Measurements from ENCODE around the gene EPHB1. TPM values are rescaled to one million over a fixed set of nuclear protein-coding genes. Genes with fewer than 3 reads are reported as not detected.
"Not testable (repeated sequence)": the region's sequence is repeated elsewhere in the genome, so short reads cannot be mapped to it uniquely, and the experiment has no call there.

The EPHB1 gene
- total RNA-seq, 1 experiment from 2014 or later = 0.11 TPM

DNA sequence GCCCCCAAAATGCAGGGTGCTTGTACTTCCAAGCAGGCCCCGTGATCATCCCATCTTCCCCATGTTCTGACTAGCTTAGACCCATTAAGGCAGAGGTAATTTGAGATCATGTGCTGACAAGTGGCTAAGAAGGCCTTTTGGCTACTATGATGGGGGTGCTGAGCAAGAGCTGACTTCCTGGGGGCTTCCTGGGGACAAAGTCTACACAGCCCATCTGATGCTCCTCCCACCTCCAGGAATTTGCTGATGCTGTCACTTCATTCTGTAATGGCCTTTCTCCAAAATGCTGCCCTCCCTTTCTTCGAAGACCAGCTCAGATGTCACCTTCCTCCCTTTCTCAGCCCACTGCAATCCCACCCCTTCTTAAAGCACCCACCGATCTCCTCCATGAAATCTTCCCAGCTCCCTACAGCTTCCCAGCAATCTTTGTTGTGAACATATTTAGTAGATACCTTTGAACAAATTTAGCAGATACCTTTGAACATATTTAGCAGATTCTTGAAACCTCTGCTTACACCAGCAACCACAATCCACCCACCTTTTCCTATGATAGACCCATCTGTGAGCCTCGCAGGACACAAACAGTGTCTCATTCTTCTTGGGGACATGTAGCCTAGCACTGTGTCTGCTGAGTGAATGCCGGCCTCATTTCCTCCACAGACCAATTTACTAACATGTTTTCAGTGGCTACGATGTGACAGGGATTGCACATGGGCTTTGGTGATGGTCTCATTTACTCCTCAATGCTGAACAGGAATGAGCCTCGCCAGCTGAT is 223.3 kb downstream of the EPHB1 start:
- Histone ChIP-seq H3K27me3 (replicated peaks; ENCODE audit: insufficient read depth, low read depth, low read length, poor library complexity) (peaks cover 10% of the 10 kb centered on the region), H3K27ac (ENCODE audit: low read depth, low read length, poor library complexity, severe bottlenecking) (no peak overlapping the region), H3K4me1 (ENCODE audit: insufficient read depth, low read length, poor library complexity, severe bottlenecking) (no peaks in the 10 kb centered on the region), H3K36me3 (ENCODE audit: insufficient read depth, low read length, poor library complexity, severe bottlenecking) (no peaks in the 10 kb centered on the region), H3K9me3 (ENCODE audit: low read depth, low read length, poor library complexity, severe bottlenecking) (no peaks in the 10 kb centered on the region), H3K4me3 (ENCODE audit: low read depth, low read length, poor library complexity, severe bottlenecking) (no peak overlapping the region)
- no peak for TF ChIP-seq EZH2 (IDR thresholded peaks at IDR 0.05; ENCODE audit: borderline replicate concordance, low read depth, low read length, poor library complexity, severe bottlenecking)
- TF ChIP-seq, protein P1, sequence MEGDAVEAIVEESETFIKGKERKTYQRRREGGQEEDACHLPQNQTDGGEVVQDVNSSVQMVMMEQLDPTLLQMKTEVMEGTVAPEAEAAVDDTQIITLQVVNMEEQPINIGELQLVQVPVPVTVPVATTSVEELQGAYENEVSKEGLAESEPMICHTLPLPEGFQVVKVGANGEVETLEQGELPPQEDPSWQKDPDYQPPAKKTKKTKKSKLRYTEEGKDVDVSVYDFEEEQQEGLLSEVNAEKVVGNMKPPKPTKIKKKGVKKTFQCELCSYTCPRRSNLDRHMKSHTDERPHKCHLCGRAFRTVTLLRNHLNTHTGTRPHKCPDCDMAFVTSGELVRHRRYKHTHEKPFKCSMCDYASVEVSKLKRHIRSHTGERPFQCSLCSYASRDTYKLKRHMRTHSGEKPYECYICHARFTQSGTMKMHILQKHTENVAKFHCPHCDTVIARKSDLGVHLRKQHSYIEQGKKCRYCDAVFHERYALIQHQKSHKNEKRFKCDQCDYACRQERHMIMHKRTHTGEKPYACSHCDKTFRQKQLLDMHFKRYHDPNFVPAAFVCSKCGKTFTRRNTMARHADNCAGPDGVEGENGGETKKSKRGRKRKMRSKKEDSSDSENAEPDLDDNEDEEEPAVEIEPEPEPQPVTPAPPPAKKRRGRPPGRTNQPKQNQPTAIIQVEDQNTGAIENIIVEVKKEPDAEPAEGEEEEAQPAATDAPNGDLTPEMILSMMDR (conservative IDR thresholded peaks at IDR 0.05; ENCODE audit: low read depth, low read length) = no peak
- no peak for DNase-seq (ENCODE audit: low spot score)
- intact Hi-C loops (cut with micrococcal nuclease; ENCODE audit: unreplicated experiment) = no loop called here
- no TSS peak for BruUV-seq (replicated peaks)
- ChIA-PET POLR2A (ENCODE audit: low non-redundant PET) (no interaction called here), CTCF (no interaction called here)

DNA sequence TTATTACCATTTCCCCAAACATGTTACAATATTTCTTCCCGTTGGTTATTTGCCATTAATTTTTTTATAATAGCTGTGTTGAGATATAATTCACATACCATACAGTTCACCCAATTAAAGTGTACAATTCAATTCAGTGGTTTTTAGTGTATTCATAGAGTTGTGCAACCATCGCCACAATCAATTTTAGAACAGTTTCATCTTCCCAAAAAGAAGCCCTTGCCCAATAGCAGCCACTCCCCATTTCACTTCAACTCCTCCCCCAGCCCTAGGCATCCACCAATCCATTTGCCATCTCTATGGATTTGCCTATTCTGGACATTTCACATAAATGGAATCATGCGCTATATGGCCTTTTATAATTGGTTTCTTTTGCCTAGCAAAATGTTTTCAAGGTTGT is 225.1 kb downstream of the EPHB1 start:
- BruUV-seq (replicated peaks) = no TSS peak
- H3K4me3 ChIP-seq (ENCODE audit: low read depth, low read length, poor library complexity, severe bottlenecking) = no peak overlapping the region
- H3K4me1 ChIP-seq (ENCODE audit: insufficient read depth, low read length, poor library complexity, severe bottlenecking) = no peaks in the 10 kb centered on the region
- CTCF ChIA-PET = no interaction called here
- no peak for DNase-seq (ENCODE audit: low spot score)
- POLR2A ChIA-PET (ENCODE audit: low non-redundant PET) = no interaction called here
- peaks cover 10% of the 10 kb centered on the region for H3K27me3 ChIP-seq (replicated peaks; ENCODE audit: insufficient read depth, low read depth, low read length, poor library complexity)
- no peaks in the 10 kb centered on the region for H3K9me3 ChIP-seq (ENCODE audit: low read depth, low read length, poor library complexity, severe bottlenecking)
- no peak overlapping the region for H3K27ac ChIP-seq (ENCODE audit: low read depth, low read length, poor library complexity, severe bottlenecking)
- no peak for TF ChIP-seq EZH2 (IDR thresholded peaks at IDR 0.05; ENCODE audit: borderline replicate concordance, low read depth, low read length, poor library complexity, severe bottlenecking)
- TF ChIP-seq, protein P1 (conservative IDR thresholded peaks at IDR 0.05; ENCODE audit: low read depth, low read length) = no peak
- no peaks in the 10 kb centered on the region for H3K36me3 ChIP-seq (ENCODE audit: insufficient read depth, low read length, poor library complexity, severe bottlenecking)
- intact Hi-C loops (cut with micrococcal nuclease; ENCODE audit: unreplicated experiment) = no loop called here

DNA sequence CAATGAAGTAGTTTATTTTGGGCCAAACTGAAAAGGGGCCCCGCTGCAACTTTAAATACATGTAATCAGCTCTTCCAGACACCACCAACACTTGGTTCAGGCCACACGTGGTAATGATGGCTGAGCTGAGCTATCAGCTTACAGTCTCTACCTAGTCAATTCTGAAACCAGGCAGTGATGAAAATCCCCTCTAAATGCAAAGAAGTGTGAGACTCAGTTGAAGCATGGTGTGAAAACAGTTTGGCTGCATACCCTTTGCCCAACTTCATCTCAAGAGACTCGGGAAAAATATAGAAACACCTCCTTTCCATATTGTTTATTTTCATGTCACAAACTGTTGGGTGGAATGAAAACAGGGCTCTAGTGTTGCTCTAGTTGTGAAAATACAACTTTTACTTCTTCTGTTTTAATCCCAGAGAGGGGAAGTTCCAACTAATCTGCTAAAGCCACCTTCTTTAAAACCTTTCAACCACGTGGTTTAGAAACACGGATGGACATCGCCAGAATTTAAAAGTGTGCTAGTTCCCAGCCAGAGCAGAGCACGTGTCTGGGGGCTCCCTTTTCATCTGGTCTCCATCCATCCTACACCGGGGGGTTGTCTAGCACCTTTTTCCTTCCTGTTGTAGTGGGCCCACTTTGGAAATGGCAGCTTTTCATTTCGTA is 229.1 kb downstream of the EPHB1 start:
- BruUV-seq (replicated peaks) = no TSS peak
- Histone ChIP-seq H3K27ac (ENCODE audit: low read depth, low read length, poor library complexity, severe bottlenecking) (no peak overlapping the region), H3K27me3 (replicated peaks; ENCODE audit: insufficient read depth, low read depth, low read length, poor library complexity) (peaks cover 10% of the 10 kb centered on the region), H3K36me3 (ENCODE audit: insufficient read depth, low read length, poor library complexity, severe bottlenecking) (no peaks in the 10 kb centered on the region), H3K4me1 (ENCODE audit: insufficient read depth, low read length, poor library complexity, severe bottlenecking) (no peaks in the 10 kb centered on the region), H3K9me3 (ENCODE audit: low read depth, low read length, poor library complexity, severe bottlenecking) (no peaks in the 10 kb centered on the region), H3K4me3 (ENCODE audit: low read depth, low read length, poor library complexity, severe bottlenecking) (no peak overlapping the region)
- CTCF ChIA-PET = no interaction called here
- no peak for TF ChIP-seq EZH2 (IDR thresholded peaks at IDR 0.05; ENCODE audit: borderline replicate concordance, low read depth, low read length, poor library complexity, severe bottlenecking)
- TF ChIP-seq, protein P1 (conservative IDR thresholded peaks at IDR 0.05; ENCODE audit: low read depth, low read length) = no peak
- intact Hi-C loops (cut with micrococcal nuclease; ENCODE audit: unreplicated experiment) = no loop called here
- POLR2A ChIA-PET (ENCODE audit: low non-redundant PET) = no interaction called here
- no peak for DNase-seq (ENCODE audit: low spot score)

DNA sequence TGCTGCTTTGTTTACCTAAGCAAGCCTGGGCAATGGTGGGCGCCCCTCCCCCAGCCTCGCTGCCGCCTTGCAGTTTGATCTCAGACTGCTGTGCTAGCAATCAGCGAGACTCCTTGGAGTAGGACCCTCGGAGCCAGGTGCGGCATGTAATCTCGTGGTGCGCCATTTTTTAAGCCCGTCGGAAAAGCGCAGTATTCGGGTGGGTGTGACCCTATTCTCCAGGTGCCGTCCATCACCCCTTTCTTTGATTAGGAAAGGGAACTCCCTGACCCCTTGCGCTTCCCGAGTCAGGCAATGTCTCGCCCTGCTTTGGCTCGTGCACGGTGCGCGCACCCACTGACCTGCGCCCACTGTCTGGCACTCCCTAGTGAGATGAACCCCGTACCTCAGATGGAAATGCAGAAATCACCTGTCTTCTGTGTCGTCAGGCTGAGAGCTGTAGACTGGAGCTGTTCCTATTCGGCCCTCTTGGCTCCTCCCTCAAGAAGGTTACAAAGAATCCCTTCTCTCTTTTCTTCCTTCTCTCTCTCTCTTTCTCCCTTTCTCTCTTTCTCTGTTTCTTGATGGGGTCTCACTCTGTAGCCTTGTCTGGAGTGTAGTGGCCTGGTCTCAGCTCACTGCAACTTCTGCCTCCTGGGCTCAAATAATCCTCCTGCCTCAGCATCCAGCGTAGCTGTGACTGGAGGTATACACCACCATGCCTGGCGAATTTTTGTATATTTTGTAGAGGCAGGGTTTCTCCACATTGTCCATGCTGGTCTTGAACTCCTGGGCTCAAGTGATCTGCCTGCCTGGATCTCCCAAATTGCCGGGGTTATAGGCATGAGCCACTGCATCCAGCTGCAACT is 235.9 kb downstream of the EPHB1 start:
- H3K4me3 ChIP-seq (ENCODE audit: low read depth, low read length, poor library complexity, severe bottlenecking); BruUV-seq (replicated peaks); CTCF ChIA-PET; POLR2A ChIA-PET (ENCODE audit: low non-redundant PET); H3K9me3 ChIP-seq (ENCODE audit: low read depth, low read length, poor library complexity, severe bottlenecking); intact Hi-C loops (cut with micrococcal nuclease; ENCODE audit: unreplicated experiment); DNase-seq (ENCODE audit: low spot score); H3K27ac ChIP-seq (ENCODE audit: low read depth, low read length, poor library complexity, severe bottlenecking); H3K4me1 ChIP-seq (ENCODE audit: insufficient read depth, low read length, poor library complexity, severe bottlenecking); H3K36me3 ChIP-seq (ENCODE audit: insufficient read depth, low read length, poor library complexity, severe bottlenecking): not testable (repeated sequence)
- H3K27me3 ChIP-seq (replicated peaks; ENCODE audit: insufficient read depth, low read depth, low read length, poor library complexity) = peaks cover 42% of the 10 kb centered on the region

Measured in A673 (cell line).